Erythroblast (primary cell): ENCODE measurements around the gene RELB.

Source experiments
- GATA1 ChIP-seq: IDR thresholded peaks from 2 replicates; pipeline ENCODE4 v1.6.1; 2011; ENCODE audit warnings: low read depth, mild to moderate bottlenecking, control low read depth, low read length, moderate library complexity
- POLR2A ChIP-seq: IDR thresholded peaks from 2 replicates; pipeline ENCODE4 v1.6.1; 2011; ENCODE audit warnings: mild to moderate bottlenecking, low read length

- TF ChIP-seq POLR2A (no peak), GATA1 (no peak)
These were observed 25.8 kb upstream of the RELB start for GRCh38 chr19:44975444-44975843.
